Trophoblast cell (in vitro differentiated cells and primary cell): Measurements from ENCODE around the gene EDAR. TPM values are rescaled to one million over a fixed set of nuclear protein-coding genes. Genes with fewer than 3 reads are reported as not detected.
A peak's percentile ranks its signal among the peaks of the same experiment; 100 is the strongest.

ENCODE experiments used
- DNase-seq, 2 donors: peaks; one replicate each; pipeline ENCODE4 v3.0.0-alpha.2; 2016
- H2AFZ ChIP-seq: 2 replicates; pipeline ENCODE4 v1.6.1; 2013; ENCODE audit warnings: low read length, moderate library complexity, mild to moderate bottlenecking; ENCODE audit not compliant: insufficient read depth, poor library complexity
- H2AK5ac ChIP-seq: 2 replicates; pipeline ENCODE4 v1.6.1; 2013; ENCODE audit warnings: mild to moderate bottlenecking, low read length
- H2BK120ac ChIP-seq: 2 replicates; pipeline ENCODE4 v1.6.1; 2013; ENCODE audit warnings: low read length, mild to moderate bottlenecking, moderate library complexity; ENCODE audit not compliant: insufficient read depth, poor library complexity
- H2BK12ac ChIP-seq: 2 replicates; pipeline ENCODE4 v1.6.1; 2013; ENCODE audit warnings: mild to moderate bottlenecking, low read length, moderate library complexity
- H2BK5ac ChIP-seq: 2 replicates; pipeline ENCODE4 v1.6.1; 2013; ENCODE audit warnings: low read length, low read depth, moderate library complexity, mild to moderate bottlenecking; ENCODE audit not compliant: poor library complexity
- H3K14ac ChIP-seq: 2 replicates; pipeline ENCODE4 v1.6.1; 2013; ENCODE audit warnings: mild to moderate bottlenecking, low read length
- H3K18ac ChIP-seq: 2 replicates; pipeline ENCODE4 v1.6.1; 2013; ENCODE audit warnings: mild to moderate bottlenecking, low read length
- H3K23ac ChIP-seq: 2 replicates; pipeline ENCODE4 v1.6.1; 2013; ENCODE audit warnings: low read length
- H3K27ac ChIP-seq: 2 replicates; pipeline ENCODE4 v1.5.1; 2013; ENCODE audit warnings: low read depth, mild to moderate bottlenecking, inconsistent platforms, low read length, moderate library complexity
- H3K27me3 ChIP-seq: 2 replicates; pipeline ENCODE4 v1.6.1; 2013; ENCODE audit warnings: inconsistent platforms, mild to moderate bottlenecking, low read length, moderate library complexity; ENCODE audit not compliant: insufficient read depth
- H3K36me3 ChIP-seq, 2 experiments: 1 replicate in 1 of 2; 2 replicates in 1 of 2; pipeline ENCODE4 v1.6.1; 2013; ENCODE audit warnings: low read length in 2 of 2, mild to moderate bottlenecking in 2 of 2, moderate library complexity in 1 of 2; ENCODE audit not compliant: insufficient read depth in 2 of 2, control insufficient read depth in 1 of 2
- H3K4ac ChIP-seq: 2 replicates; pipeline ENCODE4 v1.6.1; 2013; ENCODE audit warnings: low read depth, mild to moderate bottlenecking, low read length, moderate library complexity
- H3K4me1 ChIP-seq, 2 experiments: 1 replicate in 1 of 2; 2 replicates in 1 of 2; pipeline ENCODE4 v1.6.1; 2013; ENCODE audit warnings: low read length in 2 of 2, mild to moderate bottlenecking in 2 of 2, moderate library complexity in 1 of 2; ENCODE audit not compliant: insufficient read depth in 2 of 2, control insufficient read depth in 1 of 2
- H3K4me2 ChIP-seq: 2 replicates; pipeline ENCODE4 v1.6.1; 2013; ENCODE audit warnings: inconsistent platforms, mild to moderate bottlenecking, low read length, moderate library complexity
- H3K4me3 ChIP-seq: 2 replicates; pipeline ENCODE4 v1.5.1; 2013; ENCODE audit warnings: mild to moderate bottlenecking, low read depth, low read length, inconsistent platforms
- H3K79me1 ChIP-seq: one replicate; pipeline ENCODE4 v1.6.1; 2013; ENCODE audit warnings: low read length
- H3K79me2 ChIP-seq: 2 replicates; pipeline ENCODE4 v1.6.1; 2013; ENCODE audit warnings: low read length, mild to moderate bottlenecking; ENCODE audit not compliant: control insufficient read depth, insufficient read depth, poor library complexity
- H3K9ac ChIP-seq: 2 replicates; pipeline ENCODE4 v1.6.1; 2013; ENCODE audit warnings: mild to moderate bottlenecking, low read length
- H3K9me3 ChIP-seq: 2 replicates; pipeline ENCODE4 v1.6.1; 2013; ENCODE audit warnings: low read depth, mild to moderate bottlenecking, control low read depth, inconsistent platforms, low read length; ENCODE audit not compliant: insufficient read depth
- H4K12ac ChIP-seq: 2 replicates; pipeline ENCODE4 v1.6.1; 2013; ENCODE audit warnings: low read depth, mild to moderate bottlenecking, low read length, moderate library complexity
- H4K8ac ChIP-seq: 2 replicates; pipeline ENCODE4 v1.6.1; 2013; ENCODE audit warnings: low read depth, mild to moderate bottlenecking, low read length, moderate library complexity
- H4K91ac ChIP-seq: one replicate; pipeline ENCODE4 v1.6.1; 2013; ENCODE audit warnings: low read depth, mild to moderate bottlenecking, low read length, moderate library complexity
- WGBS: extraction: QIAGEN DNeasy Blood & Tissue Kit; methylation state at CpG from one replicate; pipeline ENCODE4 v1.1.7; 2013; ENCODE audit warnings: missing lambda C conversion rate; ENCODE audit not compliant: insufficient read length, insufficient coverage; ENCODE audit errors: extremely low coverage; 5-methylcytosine and 5-hydroxymethylcytosine counted together
- polyA plus RNA-seq: library from polyadenylated mRNA; stranded (reverse); fragments of 200-250 nt; gene quantifications from 2 replicates; pipeline ENCODE4 v1.2.3, GENCODE V29; 2013

The EDAR gene
- polyA plus RNA-seq: 0.01 TPM in 2 replicates

DNA sequence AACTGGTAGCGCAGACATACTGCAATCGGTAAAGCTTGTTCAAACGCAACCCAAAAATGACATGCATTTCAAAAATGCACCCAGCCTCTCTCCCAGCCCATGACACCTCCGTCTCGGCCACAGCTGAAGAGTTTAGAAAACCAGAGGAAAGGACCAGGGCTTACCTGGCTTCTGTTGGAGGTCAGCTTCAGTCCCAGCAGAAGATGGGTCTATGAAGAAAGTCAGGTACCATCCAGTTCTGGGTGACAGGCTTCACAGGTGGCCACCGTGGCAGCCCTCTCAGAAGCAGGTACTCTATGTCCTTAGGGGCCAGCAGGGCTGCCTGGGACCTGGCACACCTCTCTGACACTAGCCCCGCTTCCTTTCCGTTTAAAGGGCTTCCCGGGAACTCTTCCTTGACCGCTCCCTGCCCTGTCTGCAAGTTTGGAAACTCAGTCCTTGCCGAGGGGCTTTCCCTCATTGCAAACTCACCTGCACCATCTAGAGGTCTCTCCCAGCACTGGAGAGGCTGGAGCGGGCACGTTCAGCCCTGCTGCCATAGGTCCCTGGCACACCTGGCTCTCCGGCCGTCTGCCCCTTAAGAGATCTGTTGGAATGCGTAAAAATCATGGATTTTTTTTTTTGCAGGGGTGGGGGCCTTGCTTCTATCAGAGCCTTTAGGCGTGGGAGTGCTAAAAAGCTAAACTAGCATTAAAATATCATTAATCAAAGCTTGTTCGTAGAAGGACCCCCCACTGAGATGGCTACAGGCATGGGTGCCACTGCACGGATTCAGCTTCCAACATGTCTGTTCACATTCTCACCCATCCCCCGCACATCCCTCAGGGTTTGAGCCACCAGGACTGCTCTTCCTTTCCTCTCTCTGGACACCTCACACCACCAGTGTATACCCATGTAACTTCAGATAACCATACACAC, at the start of gene EDAR:
Gene EDAR, minus strand, starts transcription at position 425 of the 918 bp plus-strand sequence. CDS start 58,206 bp downstream, outside the sequence.
- no peak within 1 kb of the TSS for H4K8ac ChIP-seq
- H2BK12ac ChIP-seq: no peak within 1 kb of the TSS
- peaks cover 8 to 9% of the 10 kb centered on the region in 2 experiments for H3K4me1 ChIP-seq
- WGBS: no CpG with 5 or more reads among the region's 20 CpGs
- no peak within 1 kb of the TSS for H3K14ac ChIP-seq
- no peak within 1 kb of the TSS for H2BK5ac ChIP-seq
- H4K91ac ChIP-seq: no peak within 1 kb of the TSS
- no peak within 1 kb of the TSS for H3K4me2 ChIP-seq
- no peak within 1 kb of the TSS for H4K12ac ChIP-seq
- DNase-seq: peak; percentile 22 to 62
- no peak within 1 kb of the TSS for H3K4ac ChIP-seq
- H3K23ac ChIP-seq: no peak within 1 kb of the TSS
- H3K9me3 ChIP-seq: peaks cover 3% of the 10 kb centered on the region
- H2BK120ac ChIP-seq: no peak within 1 kb of the TSS
- H2AFZ ChIP-seq: no peak within 1 kb of the TSS
- H3K4me3 ChIP-seq: no peak within 1 kb of the TSS
- H3K79me2 ChIP-seq: no peaks in the 10 kb centered on the region
- no peak within 1 kb of the TSS for H2AK5ac ChIP-seq
- no peak within 1 kb of the TSS for H3K18ac ChIP-seq
- no peak within 1 kb of the TSS for H3K9ac ChIP-seq
- H3K36me3 ChIP-seq: no peaks in the 10 kb centered on the region
- no peaks in the 10 kb centered on the region for H3K27me3 ChIP-seq
- no peaks in the 10 kb centered on the region for H3K79me1 ChIP-seq
- no peak within 1 kb of the TSS for H3K27ac ChIP-seq

DNA sequence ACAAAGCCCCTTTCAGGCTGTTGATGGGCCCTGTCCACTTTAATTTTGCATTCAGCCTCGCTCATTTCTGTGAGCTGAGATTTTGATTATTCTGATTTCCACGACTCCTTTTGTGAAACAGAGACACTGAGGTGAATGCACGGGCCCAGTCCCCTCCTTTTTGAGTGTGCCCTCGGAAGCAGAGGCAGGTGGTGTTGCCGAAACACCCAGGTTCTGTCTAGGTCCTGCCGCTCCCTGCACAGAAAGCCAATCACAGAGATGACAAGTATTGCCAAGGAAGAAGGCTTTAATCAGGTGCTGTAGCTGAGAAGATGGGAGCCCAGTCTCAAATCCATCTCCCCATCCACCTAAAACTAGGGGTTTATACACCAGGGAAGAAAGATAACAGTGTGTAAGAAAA, 44.2 kb upstream of the EDAR start:
- H2BK120ac ChIP-seq: no peak overlapping the region
- H3K79me2 ChIP-seq: no peaks in the 10 kb centered on the region
- H4K8ac ChIP-seq: no peak overlapping the region
- H4K12ac ChIP-seq: no peak overlapping the region
- no peak overlapping the region for H3K27ac ChIP-seq
- peaks cover 11% of the 10 kb centered on the region for H3K27me3 ChIP-seq
- peaks cover 0 to 5% of the 10 kb centered on the region in 2 experiments for H3K4me1 ChIP-seq
- no peak overlapping the region for H2BK12ac ChIP-seq
- no peak overlapping the region for H3K18ac ChIP-seq
- no peak overlapping the region for H3K14ac ChIP-seq
- H2BK5ac ChIP-seq: no peak overlapping the region
- H3K9ac ChIP-seq: no peak overlapping the region
- no peaks in the 10 kb centered on the region for H3K36me3 ChIP-seq
- no peak overlapping the region for H3K4me2 ChIP-seq
- no peak overlapping the region for H3K4ac ChIP-seq
- WGBS: no CpG with 5 or more reads among the region's 6 CpGs
- no peak overlapping the region for H2AFZ ChIP-seq
- DNase-seq: no peak
- no peak overlapping the region for H3K23ac ChIP-seq
- no peak overlapping the region for H2AK5ac ChIP-seq
- H3K79me1 ChIP-seq: no peaks in the 10 kb centered on the region
- H3K9me3 ChIP-seq: peaks cover 8% of the 10 kb centered on the region
- H4K91ac ChIP-seq: no peak overlapping the region
- no peak overlapping the region for H3K4me3 ChIP-seq

DNA sequence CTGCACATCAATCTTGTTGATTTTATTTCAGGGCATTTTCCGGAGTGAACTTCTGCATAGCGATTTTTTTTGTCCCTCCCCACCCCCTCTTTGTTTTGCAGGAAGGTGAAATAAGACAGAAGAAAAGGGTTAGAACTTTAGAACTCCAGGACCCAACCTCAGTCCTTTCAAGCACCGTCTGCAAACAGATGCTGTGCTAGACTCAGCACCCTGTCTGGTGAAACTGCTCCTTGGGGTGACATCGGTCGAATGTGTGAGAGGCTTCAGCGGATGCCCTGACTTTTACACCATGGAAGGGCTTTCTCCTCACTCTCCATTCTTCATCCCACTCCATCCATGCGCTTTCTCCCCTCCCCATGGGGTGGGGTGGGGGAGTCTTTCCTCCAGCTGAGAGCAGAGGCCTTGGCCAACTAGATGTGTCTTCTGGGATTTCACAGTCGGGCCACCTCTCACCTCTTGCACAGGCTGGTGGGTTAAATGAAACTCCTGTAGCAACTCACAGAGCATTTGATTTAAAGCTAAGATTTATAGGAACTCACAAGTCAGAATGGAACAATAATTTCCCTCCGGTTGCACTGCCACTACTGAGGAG, 43.3 kb upstream of the EDAR start:
- Histone ChIP-seq H2BK5ac (no peak overlapping the region), H3K9me3 (peaks cover 8% of the 10 kb centered on the region), H3K4me2 (peak overlapping the region; percentile 77), H4K8ac (no peak overlapping the region), H4K91ac (no peak overlapping the region), H3K4ac (no peak overlapping the region), H2AFZ (no peak overlapping the region), H3K36me3 (no peaks in the 10 kb centered on the region), H3K4me1 (peaks cover 0 to 5% of the 10 kb centered on the region in 2 experiments), H3K27me3 (peaks cover 11% of the 10 kb centered on the region), H3K9ac (no peak overlapping the region), H3K27ac (no peak overlapping the region), H4K12ac (no peak overlapping the region), H3K79me2 (no peaks in the 10 kb centered on the region), H3K14ac (no peak overlapping the region), H3K18ac (no peak overlapping the region), H3K79me1 (no peaks in the 10 kb centered on the region), H2BK12ac (no peak overlapping the region), H2AK5ac (no peak overlapping the region), H3K23ac (no peak overlapping the region), H2BK120ac (no peak overlapping the region), H3K4me3 (no peak overlapping the region)
- no peak for DNase-seq
- no CpG with 5 or more reads among the region's 9 CpGs for WGBS

DNA sequence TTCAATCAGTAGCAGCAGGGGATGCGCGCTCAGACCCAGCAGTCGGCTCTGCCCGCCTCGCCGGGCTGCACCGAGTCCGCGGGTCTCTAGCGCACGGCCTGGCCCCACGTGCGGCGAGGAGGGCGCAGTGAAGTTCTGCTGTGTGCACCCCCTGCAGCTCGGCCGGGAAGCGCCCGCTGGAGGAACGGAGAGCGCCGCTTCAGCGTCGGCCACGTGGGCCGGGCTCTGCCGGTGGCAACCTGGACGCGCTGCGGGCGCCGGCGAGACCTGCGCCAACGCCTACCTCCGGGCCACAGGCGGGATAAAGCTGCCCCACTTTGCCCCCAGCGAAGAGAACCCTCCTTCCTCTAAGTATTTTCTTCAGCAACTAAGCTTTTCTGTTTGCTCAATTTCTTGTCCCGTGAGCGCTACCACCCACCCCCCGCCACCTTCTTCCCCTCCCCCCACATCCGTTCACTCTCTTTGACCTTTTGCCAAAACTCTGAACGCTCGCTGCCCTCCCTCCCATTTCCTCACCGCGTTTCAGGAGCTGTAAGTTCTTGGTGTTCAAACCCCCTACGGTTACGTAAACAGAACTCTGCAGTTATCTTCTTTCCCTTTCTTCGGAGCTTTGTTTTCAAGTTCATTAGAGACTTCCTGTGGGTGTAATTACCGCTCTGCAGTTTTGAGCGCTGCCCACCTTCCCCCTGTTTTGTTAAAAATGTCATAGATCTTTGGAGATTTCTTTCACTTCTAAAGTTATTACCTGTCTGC, 42.6 kb upstream of the EDAR start:
- Histone ChIP-seq H3K4me2 (peak overlapping the region; percentile 77), H3K4me3 (peak overlapping the region; percentile 46), H2BK12ac (no peak overlapping the region), H4K8ac (no peak overlapping the region), H3K36me3 (no peaks in the 10 kb centered on the region), H4K91ac (no peak overlapping the region), H3K79me2 (no peaks in the 10 kb centered on the region), H2BK5ac (no peak overlapping the region), H3K27ac (no peak overlapping the region), H3K79me1 (no peaks in the 10 kb centered on the region), H3K18ac (no peak overlapping the region), H3K9me3 (peaks cover 8% of the 10 kb centered on the region), H3K4ac (no peak overlapping the region), H3K4me1 (peaks cover 0 to 5% of the 10 kb centered on the region in 2 experiments), H4K12ac (no peak overlapping the region), H2AFZ (peak overlapping the region; percentile 43), H3K14ac (no peak overlapping the region), H3K23ac (no peak overlapping the region), H2BK120ac (no peak overlapping the region), H3K27me3 (peaks cover 11% of the 10 kb centered on the region), H2AK5ac (no peak overlapping the region), H3K9ac (no peak overlapping the region)
- peak; percentile 44 to 62 for DNase-seq
- no CpG with 5 or more reads among the region's 51 CpGs for WGBS
